ENCODE data around the gene MID1. TPM values are rescaled to one million over a fixed set of nuclear protein-coding genes. Genes with fewer than 3 reads are reported as not detected.

Gene MID1
- total RNA-seq, 1 donor from 2014 or later, result 32.5 TPM

- H3K27ac Mint-ChIP-seq, result no peak overlapping the region
- peaks cover 3% of the 10 kb centered on the region for H3K4me1 Mint-ChIP-seq (ENCODE audit: low read depth)
- no peaks in the 10 kb centered on the region for H3K27me3 Mint-ChIP-seq
- H3K4me3 Mint-ChIP-seq (ENCODE audit: low read depth), result no peak overlapping the region
- TF ChIP-seq CTCF (IDR thresholded peaks at IDR 0.05; ENCODE audit: unreplicated experiment), result no peak
- DNase-seq (ENCODE audit: low spot score, unreplicated experiment), result no peak
- H3K36me3 Mint-ChIP-seq (ENCODE audit: insufficient read depth), result peaks cover 9% of the 10 kb centered on the region
- H3K9me3 Mint-ChIP-seq (ENCODE audit: low read depth), result peaks cover 23% of the 10 kb centered on the region
These were observed 49.1 kb downstream of the MID1 start for GRCh38 chrX:10571260-10571659.

GRCh38 chrX:10570601-10571000, 49.8 kb downstream of the MID1 start:
- H3K9me3 Mint-ChIP-seq (ENCODE audit: low read depth), result peaks cover 23% of the 10 kb centered on the region
- DNase-seq (ENCODE audit: low spot score, unreplicated experiment), result no peak
- no peak overlapping the region for H3K27ac Mint-ChIP-seq
- TF ChIP-seq CTCF (IDR thresholded peaks at IDR 0.05; ENCODE audit: unreplicated experiment), result no peak
- H3K4me1 Mint-ChIP-seq (ENCODE audit: low read depth), result peaks cover 2% of the 10 kb centered on the region
- H3K36me3 Mint-ChIP-seq (ENCODE audit: insufficient read depth), result peaks cover 10% of the 10 kb centered on the region
- H3K27me3 Mint-ChIP-seq, result no peaks in the 10 kb centered on the region
- no peak overlapping the region for H3K4me3 Mint-ChIP-seq (ENCODE audit: low read depth)

- H3K4me1 Mint-ChIP-seq (ENCODE audit: low read depth), result peaks cover 5% of the 10 kb centered on the region
- peaks cover 11% of the 10 kb centered on the region for H3K36me3 Mint-ChIP-seq (ENCODE audit: insufficient read depth)
- peaks cover 23% of the 10 kb centered on the region for H3K9me3 Mint-ChIP-seq (ENCODE audit: low read depth)
- H3K4me3 Mint-ChIP-seq (ENCODE audit: low read depth), result no peak overlapping the region
- no peaks in the 10 kb centered on the region for H3K27me3 Mint-ChIP-seq
- no peak for TF ChIP-seq CTCF (IDR thresholded peaks at IDR 0.05; ENCODE audit: unreplicated experiment)
- no peak for DNase-seq (ENCODE audit: low spot score, unreplicated experiment)
- H3K27ac Mint-ChIP-seq, result no peak overlapping the region
These were observed 50.4 kb downstream of the MID1 start for GRCh38 chrX:10569946-10570345.

GRCh38 chrX:10568428-10568827, 52.0 kb downstream of the MID1 start:
- Mint-ChIP-seq H3K4me1 (ENCODE audit: low read depth) (peaks cover 5% of the 10 kb centered on the region), H3K4me3 (ENCODE audit: low read depth) (no peak overlapping the region), H3K9me3 (ENCODE audit: low read depth) (peaks cover 16% of the 10 kb centered on the region), H3K27ac (no peak overlapping the region), H3K36me3 (ENCODE audit: insufficient read depth) (peaks cover 10% of the 10 kb centered on the region), H3K27me3 (no peaks in the 10 kb centered on the region)
- TF ChIP-seq CTCF (IDR thresholded peaks at IDR 0.05; ENCODE audit: unreplicated experiment), result no peak
- no peak for DNase-seq (ENCODE audit: low spot score, unreplicated experiment)

- no peak for DNase-seq (ENCODE audit: low spot score, unreplicated experiment)
- Mint-ChIP-seq H3K4me3 (ENCODE audit: low read depth) (no peak overlapping the region), H3K4me1 (ENCODE audit: low read depth) (peaks cover 5% of the 10 kb centered on the region), H3K27ac (no peak overlapping the region), H3K27me3 (no peaks in the 10 kb centered on the region), H3K36me3 (ENCODE audit: insufficient read depth) (peaks cover 10% of the 10 kb centered on the region), H3K9me3 (ENCODE audit: low read depth) (peaks cover 16% of the 10 kb centered on the region)
- TF ChIP-seq CTCF (IDR thresholded peaks at IDR 0.05; ENCODE audit: unreplicated experiment), result no peak
These were observed 53.2 kb downstream of the MID1 start for GRCh38 chrX:10567136-10567535.
